Ishikawa (cell line): Measurements from ENCODE around the gene ZCWPW1.

Experiments
- CEBPB ChIP-seq: IDR thresholded peaks from 2 replicates; pipeline ENCODE4 v1.6.1; 2012
- CREB1 ChIP-seq: IDR thresholded peaks from 2 replicates; pipeline ENCODE4 v1.6.1; 2012; ENCODE audit warnings: low read depth
- EGR1 ChIP-seq: IDR thresholded peaks from 2 replicates; pipeline ENCODE4 v1.6.1; 2012
- EP300 ChIP-seq: IDR thresholded peaks from 2 replicates; pipeline ENCODE4 v1.6.1; 2012; ENCODE audit warnings: borderline replicate concordance
- FOXM1 ChIP-seq: IDR thresholded peaks from 2 replicates; pipeline ENCODE4 v1.6.1; 2012; ENCODE audit warnings: low read depth, borderline replicate concordance
- NFIC ChIP-seq: IDR thresholded peaks from 2 replicates; pipeline ENCODE4 v1.6.1; 2012
- TAF1 ChIP-seq: IDR thresholded peaks from 2 replicates; pipeline ENCODE4 v1.6.1; 2012; ENCODE audit warnings: low read depth, mild to moderate bottlenecking
- TCF12 ChIP-seq: IDR thresholded peaks from 2 replicates; pipeline ENCODE4 v1.6.1; 2012; ENCODE audit warnings: low read depth
- YY1 ChIP-seq: IDR thresholded peaks from 2 replicates; pipeline ENCODE4 v1.6.1; 2012; ENCODE audit warnings: low read depth
- ZBTB7A ChIP-seq: IDR thresholded peaks from 2 replicates; pipeline ENCODE4 v1.6.1; 2012; ENCODE audit warnings: low read depth
- TF ChIP-seq, protein P1 (sequence below): IDR thresholded peaks from 2 replicates; pipeline ENCODE4 v1.6.1; 2012; ENCODE audit warnings: low read depth, mild to moderate bottlenecking
- TF ChIP-seq, protein P2 (sequence below): IDR thresholded peaks from 2 replicates; pipeline ENCODE4 v1.6.1; 2012
- TF ChIP-seq, protein P3 (sequence below): IDR thresholded peaks from 2 replicates; pipeline ENCODE4 v1.6.1; 2012

DNA sequence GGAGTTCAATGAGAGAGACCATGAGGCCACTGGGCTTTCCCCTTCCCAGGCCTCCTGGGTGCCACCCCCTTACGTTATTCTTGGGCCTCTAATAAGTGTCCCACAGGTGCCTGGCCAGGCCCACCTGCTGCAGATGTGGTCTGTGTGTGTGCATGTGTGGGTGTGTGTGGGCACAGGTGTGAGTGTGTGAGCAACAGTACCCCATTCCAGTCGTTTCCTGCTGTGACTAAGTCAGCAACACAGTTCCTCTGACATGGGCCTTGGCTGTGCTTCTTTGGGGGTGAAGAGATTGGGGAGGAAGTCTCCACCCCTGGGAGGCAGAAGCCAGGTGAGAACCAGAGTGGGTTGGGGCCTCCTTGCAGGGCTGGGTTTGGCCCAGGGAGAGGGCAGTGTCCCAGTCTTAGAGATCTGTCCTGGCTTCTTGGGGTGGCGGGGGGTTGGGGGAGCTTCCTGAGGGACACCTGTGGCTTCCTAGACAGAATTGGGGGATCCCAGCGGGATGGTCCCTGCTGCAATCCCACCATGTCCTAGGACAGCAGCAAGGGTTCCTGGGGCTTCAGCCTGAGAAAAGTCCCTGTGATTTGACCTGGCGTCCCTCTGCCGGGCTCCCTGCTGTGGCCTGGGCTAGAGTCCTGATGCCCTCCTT is 74.7 kb downstream of the ZCWPW1 start:
- TF ChIP-seq FOXM1, result no peak
- no peak for TF ChIP-seq TAF1
- no peak for TF ChIP-seq EP300
- TF ChIP-seq, protein P1, sequence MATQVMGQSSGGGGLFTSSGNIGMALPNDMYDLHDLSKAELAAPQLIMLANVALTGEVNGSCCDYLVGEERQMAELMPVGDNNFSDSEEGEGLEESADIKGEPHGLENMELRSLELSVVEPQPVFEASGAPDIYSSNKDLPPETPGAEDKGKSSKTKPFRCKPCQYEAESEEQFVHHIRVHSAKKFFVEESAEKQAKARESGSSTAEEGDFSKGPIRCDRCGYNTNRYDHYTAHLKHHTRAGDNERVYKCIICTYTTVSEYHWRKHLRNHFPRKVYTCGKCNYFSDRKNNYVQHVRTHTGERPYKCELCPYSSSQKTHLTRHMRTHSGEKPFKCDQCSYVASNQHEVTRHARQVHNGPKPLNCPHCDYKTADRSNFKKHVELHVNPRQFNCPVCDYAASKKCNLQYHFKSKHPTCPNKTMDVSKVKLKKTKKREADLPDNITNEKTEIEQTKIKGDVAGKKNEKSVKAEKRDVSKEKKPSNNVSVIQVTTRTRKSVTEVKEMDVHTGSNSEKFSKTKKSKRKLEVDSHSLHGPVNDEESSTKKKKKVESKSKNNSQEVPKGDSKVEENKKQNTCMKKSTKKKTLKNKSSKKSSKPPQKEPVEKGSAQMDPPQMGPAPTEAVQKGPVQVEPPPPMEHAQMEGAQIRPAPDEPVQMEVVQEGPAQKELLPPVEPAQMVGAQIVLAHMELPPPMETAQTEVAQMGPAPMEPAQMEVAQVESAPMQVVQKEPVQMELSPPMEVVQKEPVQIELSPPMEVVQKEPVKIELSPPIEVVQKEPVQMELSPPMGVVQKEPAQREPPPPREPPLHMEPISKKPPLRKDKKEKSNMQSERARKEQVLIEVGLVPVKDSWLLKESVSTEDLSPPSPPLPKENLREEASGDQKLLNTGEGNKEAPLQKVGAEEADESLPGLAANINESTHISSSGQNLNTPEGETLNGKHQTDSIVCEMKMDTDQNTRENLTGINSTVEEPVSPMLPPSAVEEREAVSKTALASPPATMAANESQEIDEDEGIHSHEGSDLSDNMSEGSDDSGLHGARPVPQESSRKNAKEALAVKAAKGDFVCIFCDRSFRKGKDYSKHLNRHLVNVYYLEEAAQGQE, result no peak
- TF ChIP-seq CEBPB, result no peak
- TF ChIP-seq, protein P2, sequence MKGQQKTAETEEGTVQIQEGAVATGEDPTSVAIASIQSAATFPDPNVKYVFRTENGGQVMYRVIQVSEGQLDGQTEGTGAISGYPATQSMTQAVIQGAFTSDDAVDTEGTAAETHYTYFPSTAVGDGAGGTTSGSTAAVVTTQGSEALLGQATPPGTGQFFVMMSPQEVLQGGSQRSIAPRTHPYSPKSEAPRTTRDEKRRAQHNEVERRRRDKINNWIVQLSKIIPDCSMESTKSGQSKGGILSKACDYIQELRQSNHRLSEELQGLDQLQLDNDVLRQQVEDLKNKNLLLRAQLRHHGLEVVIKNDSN, result no peak
- TF ChIP-seq TCF12, result no peak
- no peak for TF ChIP-seq CREB1
- TF ChIP-seq NFIC, result no peak
- TF ChIP-seq, protein P3, sequence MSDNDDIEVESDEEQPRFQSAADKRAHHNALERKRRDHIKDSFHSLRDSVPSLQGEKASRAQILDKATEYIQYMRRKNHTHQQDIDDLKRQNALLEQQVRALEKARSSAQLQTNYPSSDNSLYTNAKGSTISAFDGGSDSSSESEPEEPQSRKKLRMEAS, result no peak
- no peak for TF ChIP-seq EGR1
- TF ChIP-seq YY1, result no peak
- TF ChIP-seq ZBTB7A, result no peak
